GM12878 (cell line): ENCODE results near the gene YWHAH. TPM values are rescaled to one million over a fixed set of nuclear protein-coding genes. Genes with fewer than 3 reads are reported as not detected.

Source experiments
- ATAC-seq: fragments of 200-7000 bp; cut with Tn5 transposase; 3 replicates; pipeline ENCODE4 v1.9.1; 2020; ENCODE audit warnings: mild to moderate bottlenecking, moderate library complexity
- BruUV-seq: library from RNA; stranded (reverse); fragments of 400-500 nt; replicated peaks from 2 replicates; lab custom pipeline; 2021; lab: Mats Ljungman, UMichigan
- CTCF ChIA-PET: fragments of 300-600 bp; sonication (Branson Sonifier 250); formaldehyde crosslinking; extraction: SDS; loops from one replicate; lab custom pipeline; 2021; ENCODE audit warnings: inconsistent platforms; lab: Yijun Ruan, JAX
- POLR2A ChIA-PET: fragments of 350-600 bp; formaldehyde crosslinking; extraction: SDS; loops from one replicate; lab custom pipeline; 2021; ENCODE audit warnings: inconsistent platforms; lab: Charles Lee
- RAD21 ChIA-PET: fragments of 300-600 bp; sonication (Branson Sonifier 250); formaldehyde crosslinking; loops from one replicate; lab custom pipeline; 2023; ENCODE audit warnings: antibody characterized with exemption; ENCODE audit not compliant: unreplicated experiment; lab: Charles Lee
- SMC1A ChIA-PET: fragments of 300-600 bp; sonication (Branson Sonifier 250); formaldehyde crosslinking; loops from one replicate; lab custom pipeline; 2023; ENCODE audit not compliant: unreplicated experiment, uncharacterized antibody; lab: Charles Lee
- DNase-seq: peaks from one replicate; pipeline ENCODE4 v3.0.0-alpha.2; 2011; ENCODE audit warnings: low read depth, low spot score
- FAIRE-seq: peaks from 3 replicates; lab custom pipeline; 2011; peaks lifted over from hg19 to GRCh38; lab: Jason Lieb, UNC
- H2AFZ ChIP-seq: 2 replicates; pipeline ENCODE4 v1.6.0; 2011; ENCODE audit warnings: low read depth, low read length, control low read depth; ENCODE audit not compliant: control insufficient read depth
- H3K27ac ChIP-seq: 2 replicates; pipeline ENCODE4 v1.5.1; 2011; ENCODE audit warnings: control low read depth; ENCODE audit not compliant: control insufficient read depth, insufficient read depth
- H3K27me3 ChIP-seq, 2 experiments: replicated peaks in 1 of 2; 2 replicates each; pipeline versions ENCODE4 v1.6.0 to v1.6.1; 2011; ENCODE audit warnings: low read length in 1 of 2; ENCODE audit not compliant: control insufficient read depth in 2 of 2, insufficient read depth in 2 of 2
- H3K36me3 ChIP-seq, 2 experiments: 2 replicates each; pipeline ENCODE4 v1.5.1; 2011; ENCODE audit warnings: low read length in 1 of 2; ENCODE audit not compliant: control insufficient read depth in 2 of 2, insufficient read depth in 2 of 2
- H3K4me1 ChIP-seq: 2 replicates; pipeline ENCODE4 v1.6.1; 2011; ENCODE audit warnings: mild to moderate bottlenecking, low read length, moderate library complexity, mixed read lengths; ENCODE audit not compliant: control insufficient read depth, insufficient read depth
- H3K4me2 ChIP-seq: 2 replicates; pipeline ENCODE4 v1.6.0; 2011; ENCODE audit warnings: control low read depth; ENCODE audit not compliant: control insufficient read depth, insufficient read depth
- H3K4me3 ChIP-seq: fragments of 200-600 bp; sonication (generic); 2 replicates; pipeline ENCODE4 v1.5.1; 2016
- H3K79me2 ChIP-seq: 2 replicates; pipeline ENCODE4 v1.6.0; 2011; ENCODE audit warnings: low read length; ENCODE audit not compliant: control insufficient read depth, insufficient read depth
- H3K9ac ChIP-seq: 2 replicates; pipeline ENCODE4 v1.8.0; 2011; ENCODE audit warnings: low read length, control low read depth, mixed read lengths; ENCODE audit not compliant: control insufficient read depth, insufficient read depth
- H3K9me3 ChIP-seq: replicated peaks from 3 replicates; pipeline ENCODE4 v1.5.1; 2011; ENCODE audit warnings: mild to moderate bottlenecking, low read length; ENCODE audit not compliant: control insufficient read depth, insufficient read depth
- H4K20me1 ChIP-seq: 2 replicates; pipeline ENCODE4 v1.6.0; 2011; ENCODE audit not compliant: control insufficient read depth, insufficient read depth
- ATF3 ChIP-seq: IDR thresholded peaks from 2 replicates; pipeline ENCODE4 v1.6.1; 2011; ENCODE audit warnings: low read depth, mild to moderate bottlenecking, low read length, moderate library complexity, borderline replicate concordance; ENCODE audit errors: extremely low read depth
- MTA3 ChIP-seq: IDR thresholded peaks from 2 replicates; pipeline ENCODE4 v1.6.1; 2012; ENCODE audit warnings: low read length, inconsistent platforms, borderline replicate concordance
- NR2C2 ChIP-seq: IDR thresholded peaks from 2 replicates; pipeline ENCODE4 v1.6.1; 2011; ENCODE audit warnings: borderline replicate concordance, low read depth; ENCODE audit not compliant: control insufficient read depth, insufficient read length
- POLR2AphosphoS5 ChIP-seq: IDR thresholded peaks from 2 replicates; pipeline ENCODE4 v1.6.1; 2011; ENCODE audit warnings: mild to moderate bottlenecking, low read length, inconsistent platforms
- RAD21 ChIP-seq: IDR thresholded peaks from 2 replicates; pipeline ENCODE4 v1.6.1; 2011; ENCODE audit warnings: mild to moderate bottlenecking, low read depth, low read length, moderate library complexity; ENCODE audit not compliant: insufficient read depth
- RELB ChIP-seq: fragments of 450-650 bp; IDR thresholded peaks from 2 replicates; pipeline ENCODE4 v1.6.1; 2017; ENCODE audit warnings: low read depth, mild to moderate bottlenecking, moderate library complexity
- SMAD1 ChIP-seq: fragments of 450-650 bp; IDR thresholded peaks from 2 replicates; pipeline ENCODE4 v1.6.1; 2018; ENCODE audit warnings: mild to moderate bottlenecking, low read depth; ENCODE audit not compliant: partially characterized antibody
- SUPT20H ChIP-seq: IDR thresholded peaks from 2 replicates; pipeline ENCODE4 v1.6.1; 2011; ENCODE audit warnings: low read depth, mild to moderate bottlenecking, low read length, moderate library complexity, borderline replicate concordance; ENCODE audit not compliant: control insufficient read depth
- TARDBP ChIP-seq: IDR thresholded peaks from 2 replicates; pipeline ENCODE4 v1.6.1; 2016; ENCODE audit warnings: borderline replicate concordance
- WRNIP1 ChIP-seq: IDR thresholded peaks from 2 replicates; pipeline ENCODE4 v1.6.1; 2011; ENCODE audit warnings: low read depth, low read length, improper control_type of control experiment, borderline replicate concordance
- WGBS: methylation state at CpG from one replicate; pipeline ENCODE4 v1.1.6; 2016; ENCODE audit warnings: low lambda C conversion rate; ENCODE audit not compliant: insufficient replicate concordance, insufficient coverage; ENCODE audit errors: missing lambda C conversion rate; 5-methylcytosine and 5-hydroxymethylcytosine counted together
- in situ Hi-C: fragments of 300-500 bp; cut with MboI; formaldehyde crosslinking; loops from 9 replicates; pipeline ENCODE4 v1.14.3; 2018; ENCODE audit warnings: mixed read lengths
- intact Hi-C: fragments of 100-400 bp; cut with micrococcal nuclease; formaldehyde crosslinking; loops from one replicate; pipeline ENCODE4 v1.14.2; 2022; ENCODE audit not compliant: unreplicated experiment
- polyA plus RNA-seq, 11 experiments: library from polyadenylated mRNA; depleted of rRNA in 4 of 11; unstranded in 6 of 11; stranded (reverse) in 5 of 11; fragments of >200 nt; fragmentation: Nextera tagmentation in 4 of 11; fragmentation: Illumina TruSeq in 1 of 11; extraction: Ambion mirVana in 4 of 11; extraction: Trizol in 1 of 11; gene quantifications; 1 replicate in 1 of 11; 2 replicates in 10 of 11; pipeline versions ENCODE4 v1.2.1 to v1.2.3, GENCODE V29; 2011 to 2016; ENCODE audit warnings: inconsistent platforms in 2 of 11, missing spikeins in 2 of 11, low read depth in 1 of 11
- total RNA-seq, 4 experiments: library from RNA; depleted of rRNA in 3 of 4; stranded (reverse); fragments of >200 nt in 3 of 4; fragmentation: Illumina TruSeq in 1 of 4; extraction: Trizol in 1 of 4; gene quantifications; 2 replicates each; pipeline versions ENCODE4 v1.2.1 to v1.2.3, GENCODE V29; 2013 to 2021

Gene YWHAH
- total and polyA plus RNA-seq, 10 of the 15 experiments (the other 5 are each of a cell fraction or from before 2014, with no cell fraction given) = 34.2 to 197 (median 115) TPM

- in situ Hi-C loops (no loop called here), intact Hi-C loops (no loop called here)
- no peak overlapping the region for H3K9ac ChIP-seq
- no peaks in the 10 kb centered on the region for H3K27me3 ChIP-seq
- no TSS peak for BruUV-seq
- H3K79me2 ChIP-seq = no peaks in the 10 kb centered on the region
- H3K9me3 ChIP-seq = no peaks in the 10 kb centered on the region
- ChIA-PET SMC1A (no interaction called here), CTCF (no interaction called here), POLR2A (no interaction called here)
- H3K4me3 ChIP-seq = no peak overlapping the region
- H2AFZ ChIP-seq = no peak overlapping the region
- no peak overlapping the region for H3K4me2 ChIP-seq
- FAIRE-seq = no peak
- no peak for ATAC-seq
- H4K20me1 ChIP-seq = no peaks in the 10 kb centered on the region
- whole genome bisulfite sequencing = 100% methylated on average over 3 of the region's 3 CpGs
- H3K36me3 ChIP-seq = peaks cover 3 to 12% of the 10 kb centered on the region in 2 experiments; a peak in 3 of 4 replicates
- no peaks in the 10 kb centered on the region for H3K4me1 ChIP-seq
- DNase-seq = no peak
- H3K27ac ChIP-seq = no peak overlapping the region
- TF ChIP-seq ATF3 (no peak), NR2C2 (no peak), TARDBP (no peak), RELB (no peak)
- TF ChIP-seq, all 136 proteins: peak for 0
- RAD21 ChIA-PET = no interaction called here
Observed at GRCh38 chr22:31904651-31905050, 39.7 kb upstream of the YWHAH start.

- H3K4me3 ChIP-seq = no peak overlapping the region
- no peaks in the 10 kb centered on the region for H3K79me2 ChIP-seq
- ChIA-PET POLR2A (no interaction called here), CTCF (no interaction called here), RAD21 (no interaction called here), SMC1A (no interaction called here)
- peaks cover 3 to 12% of the 10 kb centered on the region in 2 experiments; a peak in 3 of 4 replicates for H3K36me3 ChIP-seq
- intact Hi-C loops = no loop called here
- H3K4me2 ChIP-seq = no peak overlapping the region
- TF ChIP-seq SUPT20H = no peak
- no peak for TF ChIP-seq RAD21
- TF ChIP-seq SMAD1 = no peak
- TF ChIP-seq WRNIP1 = no peak
- TF ChIP-seq MTA3 = no peak
- TF ChIP-seq POLR2AphosphoS5 = no peak
- FAIRE-seq = no peak
- no peak for ATAC-seq
- DNase-seq = no peak
- H3K4me1 ChIP-seq = no peaks in the 10 kb centered on the region
- no peak overlapping the region for H2AFZ ChIP-seq
- H3K9me3 ChIP-seq = no peaks in the 10 kb centered on the region
- WGBS = 96% methylated on average over 10 of the region's 10 CpGs
- no peaks in the 10 kb centered on the region for H4K20me1 ChIP-seq
- BruUV-seq = no TSS peak
- H3K9ac ChIP-seq = no peak overlapping the region
- no peak overlapping the region for H3K27ac ChIP-seq
- no peaks in the 10 kb centered on the region for H3K27me3 ChIP-seq
- in situ Hi-C loops = no loop called here
Observed at GRCh38 chr22:31905356-31905755, 39.0 kb upstream of the YWHAH start.
